B cell (primary cell): ENCODE measurements around the gene PCNX3. TPM values are rescaled to one million over a fixed set of nuclear protein-coding genes. Genes with fewer than 3 reads are reported as not detected.

Source experiments
- ATAC-seq: fragments of 200-7000 bp; cut with Tn5 transposase; one replicate; pipeline ENCODE4 v1.10.0; 2021; ENCODE audit warnings: low read depth, mild to moderate bottlenecking, moderate number of reproducible peaks, moderate library complexity
- CTCF ChIA-PET: fragments of 350-600 bp; sonication (Branson Sonifier 250); formaldehyde crosslinking; loops from one replicate; lab custom pipeline; 2021; ENCODE audit warnings: antibody characterized with exemption, inconsistent platforms; lab: Charles Lee
- POLR2A ChIA-PET: fragments of 350-600 bp; sonication (Branson Sonifier 250); formaldehyde crosslinking; loops from one replicate; lab custom pipeline; 2021; ENCODE audit warnings: antibody characterized with exemption; lab: Charles Lee
- DNase-seq: peaks from one replicate; pipeline ENCODE4 v3.0.0; 2013
- H2AFZ ChIP-seq: 2 replicates; pipeline ENCODE4 v1.6.1; 2012; ENCODE audit warnings: mild to moderate bottlenecking, low read depth, low read length; ENCODE audit not compliant: insufficient read depth, poor library complexity, severe bottlenecking
- H3K27ac ChIP-seq, 2 donors: 1 replicate in 1 of 2; 2 replicates in 1 of 2; pipeline ENCODE4 v1.5.1; 2012 to 2013; ENCODE audit warnings: low read length in 2 of 2, mild to moderate bottlenecking in 2 of 2, moderate library complexity in 1 of 2
- H3K27me3 ChIP-seq, 4 experiments: fragments of 200-600 bp in 1 of 4; sonication (generic) in 1 of 4; replicated peaks in 1 of 4; 1 replicate in 2 of 4; 2 replicates in 2 of 4; pipeline versions ENCODE4 v1.6.1 to v1.7.0; 2013 to 2016; ENCODE audit warnings: low read length in 3 of 4, mild to moderate bottlenecking in 2 of 4, mixed read lengths in 1 of 4, moderate library complexity in 1 of 4; ENCODE audit not compliant: insufficient read depth in 4 of 4, control insufficient read depth in 3 of 4; ENCODE audit errors: control extremely low read depth in 1 of 4
- H3K36me3 ChIP-seq, 2 experiments: replicated peaks in 1 of 2; 1 replicate in 1 of 2; 2 replicates in 1 of 2; pipeline versions ENCODE4 v1.6.1 to v1.7.1; 2013; ENCODE audit warnings: low read length in 1 of 2; ENCODE audit not compliant: insufficient read depth in 2 of 2, control insufficient read depth in 1 of 2; ENCODE audit errors: control extremely low read depth in 1 of 2, extremely low read depth in 1 of 2
- H3K4me1 ChIP-seq, 2 donors: fragments of 200-600 bp in 1 of 2; sonication (generic) in 1 of 2; 1 replicate in 1 of 2; 2 replicates in 1 of 2; pipeline versions ENCODE4 v1.5.1 to v1.6.1; 2013 to 2017; ENCODE audit warnings: low read length in 2 of 2; ENCODE audit not compliant: control insufficient read depth in 2 of 2, insufficient read depth in 2 of 2
- H3K4me2 ChIP-seq: replicated peaks from 2 replicates; pipeline ENCODE3; 2012; ENCODE audit warnings: mild to moderate bottlenecking, low read depth, low read length; ENCODE audit not compliant: poor library complexity, severe bottlenecking
- H3K4me3 ChIP-seq, 5 experiments: fragments of 200-600 bp in 1 of 5; sonication (generic) in 1 of 5; 1 replicate in 3 of 5; 2 replicates in 2 of 5; pipeline versions ENCODE4 v1.5.1 to v1.7.0; 2011 to 2016; ENCODE audit warnings: low read length in 4 of 5, mild to moderate bottlenecking in 4 of 5, low read depth in 2 of 5, control low read depth in 1 of 5, moderate library complexity in 1 of 5; ENCODE audit not compliant: insufficient read depth in 1 of 5; ENCODE audit errors: control extremely low read depth in 1 of 5, extremely low read depth in 1 of 5
- H3K79me2 ChIP-seq: fragments of 200-600 bp; sonication (generic); one replicate; pipeline ENCODE4 v1.6.0; 2016; ENCODE audit warnings: low read length; ENCODE audit not compliant: control insufficient read depth, insufficient read depth
- H3K9ac ChIP-seq: fragments of 200-600 bp; sonication (generic); 2 replicates; pipeline ENCODE4 v1.6.1; 2017; ENCODE audit warnings: mild to moderate bottlenecking, low read length, moderate library complexity
- H3K9me3 ChIP-seq, 3 donors: one replicate each; pipeline versions ENCODE4 v1.6.1 to v1.7.1; 2013; ENCODE audit warnings: low read length in 2 of 3; ENCODE audit not compliant: control insufficient read depth in 2 of 3, insufficient read depth in 1 of 3; ENCODE audit errors: control extremely low read depth in 1 of 3
- H4K20me1 ChIP-seq: 2 replicates; pipeline ENCODE4 v1.6.0; 2012; ENCODE audit warnings: mild to moderate bottlenecking, low read length; ENCODE audit not compliant: insufficient read depth, control insufficient read depth, poor library complexity, severe bottlenecking
- H3K27ac Mint-ChIP-seq: one replicate; pipeline ENCODE4 v1.8.0; 2021; ENCODE audit warnings: mixed read lengths
- H3K27me3 Mint-ChIP-seq: one replicate; pipeline ENCODE4 v1.8.0; 2021; ENCODE audit warnings: mixed read lengths
- H3K4me1 Mint-ChIP-seq: one replicate; pipeline ENCODE4 v1.8.0; 2021; ENCODE audit warnings: mixed read lengths
- H3K4me3 Mint-ChIP-seq: one replicate; pipeline ENCODE4 v1.8.0; 2021; ENCODE audit warnings: mixed read lengths
- H3K9me3 Mint-ChIP-seq: one replicate; pipeline ENCODE4 v1.8.0; 2022; ENCODE audit warnings: mixed read lengths; ENCODE audit not compliant: insufficient read depth
- CTCF ChIP-seq: fragments of 200-600 bp; IDR thresholded peaks from one replicate; pipeline ENCODE4 v1.8.0; 2022; ENCODE audit warnings: antibody characterized with exemption, mild to moderate bottlenecking
- EZH2 ChIP-seq: IDR thresholded peaks from 2 replicates; pipeline ENCODE4 v1.6.1; 2012; ENCODE audit warnings: borderline replicate concordance, low read depth, mild to moderate bottlenecking, moderate library complexity, low read length; ENCODE audit not compliant: insufficient read depth, poor library complexity, severe bottlenecking
- WGBS: methylation state at CpG from one replicate; pipeline ENCODE4 v1.1.5; 2013; ENCODE audit warnings: missing lambda C conversion rate; ENCODE audit not compliant: insufficient coverage; 5-methylcytosine and 5-hydroxymethylcytosine counted together
- intact Hi-C: fragments of 100-400 bp; cut with micrococcal nuclease; formaldehyde crosslinking; loops from one replicate; pipeline ENCODE4 v1.10.0; 2022
- polyA plus RNA-seq: library from polyadenylated mRNA; depleted of rRNA; stranded (reverse); fragments of >200 nt; gene quantifications from 2 replicates; pipeline ENCODE4 v1.2.3, GENCODE V29; 2012
- total RNA-seq, 2 donors: library from RNA; stranded (reverse); fragments of 120-200 nt in 1 of 2; gene quantifications; 1 replicate in 1 of 2; 2 replicates in 1 of 2; pipeline versions ENCODE4 v1.2.3 to v1.2.4, GENCODE V29; 2013 to 2022

PCNX3 gene
- total and polyA plus RNA-seq, 2 donors (not counting 1 experiment from before 2014, with no cell fraction given), result 61.5 to 62.8 TPM

DNA sequence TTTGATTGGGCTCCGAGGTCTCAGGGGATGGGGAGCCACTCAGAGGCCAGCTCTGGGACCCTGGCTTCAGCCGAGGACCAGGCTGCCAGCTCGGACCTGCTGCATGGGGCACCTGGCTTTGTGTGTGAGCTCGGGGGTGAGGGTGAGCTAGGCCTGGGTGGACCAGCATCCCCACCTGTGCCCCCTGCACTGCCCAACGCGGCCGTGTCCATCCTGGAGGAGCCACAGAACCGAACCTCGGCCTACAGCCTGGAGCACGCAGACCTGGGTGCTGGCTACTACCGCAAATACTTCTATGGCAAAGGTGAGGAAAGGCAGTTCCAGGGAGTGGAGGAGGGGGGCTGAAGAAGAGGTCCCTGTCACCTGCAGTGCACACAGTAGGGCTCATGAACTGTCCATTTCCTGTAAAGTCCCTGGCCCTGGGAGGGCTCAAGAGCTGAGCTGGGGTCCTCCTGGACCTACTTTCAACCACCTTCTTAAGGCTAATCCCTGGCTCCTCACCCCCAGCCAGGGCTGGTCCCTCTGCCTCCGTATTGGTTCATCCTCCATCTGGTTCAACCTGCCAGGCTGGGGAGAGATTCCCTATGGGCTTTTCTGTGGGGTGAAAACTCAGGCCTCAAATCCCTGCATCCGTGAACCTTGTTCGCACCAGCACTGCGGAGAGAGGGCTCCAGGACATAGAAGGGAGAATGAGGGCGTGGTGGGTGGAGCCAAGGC is 25.9 kb downstream of the PCNX3 start:
- peaks cover 43 to 67% of the 10 kb centered on the region in 2 donors for H3K4me1 ChIP-seq
- 36% methylated on average over 14 of the region's 16 CpGs for WGBS
- no peaks in the 10 kb centered on the region for H3K9me3 ChIP-seq
- Mint-ChIP-seq H3K4me3 (peak overlapping the region; percentile 99), H3K27me3 (no peaks in the 10 kb centered on the region), H3K27ac (peak overlapping the region; percentile 98), H3K4me1 (peaks cover 56% of the 10 kb centered on the region), H3K9me3 (no peaks in the 10 kb centered on the region)
- no peaks in the 10 kb centered on the region for H3K27me3 ChIP-seq
- peak overlapping the region; percentile 91 for H3K9ac ChIP-seq
- DNase-seq (no peak), ATAC-seq (no peak)
- no peak for TF ChIP-seq CTCF
- no peak for TF ChIP-seq EZH2
- ChIA-PET POLR2A (interaction anchor here (1.3 to 5.0 kb wide), 7 partner anchors 8 to 218 kb away, joined by 6 to 116 read pairs (median 23); partner anchors contain the start of genes KAT5, MAP3K11, MUS81 and PCNX3), CTCF (interaction anchor here (1.7 to 7.4 kb wide), 3 partner anchors 12 to 54 kb away, joined by 6 to 86 read pairs (median 50); no protein-coding TSS in a partner anchor)
- H3K4me2 ChIP-seq, result peak overlapping the region; percentile 96
- H4K20me1 ChIP-seq, result peaks cover 70% of the 10 kb centered on the region
- peaks cover 73% of the 10 kb centered on the region for H3K79me2 ChIP-seq
- intact Hi-C loops, result no loop called here
- H2AFZ ChIP-seq, result no peak overlapping the region
- H3K27ac ChIP-seq, result peak overlapping the region; percentile 100
- peaks cover 0 to 59% of the 10 kb centered on the region in 2 experiments for H3K36me3 ChIP-seq
- peak overlapping the region; percentile 64 to 97 (median 93) for H3K4me3 ChIP-seq
